Measurements from ENCODE around the gene EPHX1. TPM values are rescaled to one million over a fixed set of nuclear protein-coding genes. Genes with fewer than 3 reads are reported as not detected.

EPHX1 gene
- total and polyA plus RNA-seq, 2 of the 8 experiments (the other 6 are each of a cell fraction or from before 2014, with no cell fraction given) = 45.3 to 79.1 TPM

- TF ChIP-seq CHD7 (IDR thresholded peaks at IDR 0.05; ENCODE audit: insufficient replicate concordance, low read length) (no peak), NRF1 (IDR thresholded peaks at IDR 0.05; ENCODE audit: low read depth, low read length) (no peak), ASH2L (IDR thresholded peaks at IDR 0.05; ENCODE audit: low read length) (no peak), BRCA1 (IDR thresholded peaks at IDR 0.05; ENCODE audit: low read depth, low read length) (no peak), ATF3 (IDR thresholded peaks at IDR 0.05; ENCODE audit: insufficient read depth, low read depth, low read length) (no peak), BCL11A (IDR thresholded peaks at IDR 0.05; ENCODE audit: low read depth in 2 of 2, low read length in 2 of 2) (no peak), SUZ12 (IDR thresholded peaks at IDR 0.05; ENCODE audit: low read length) (no peak), RFX5 (IDR thresholded peaks at IDR 0.05; ENCODE audit: borderline replicate concordance, low read depth, low read length) (no peak), FOSL1 (IDR thresholded peaks at IDR 0.05; ENCODE audit: insufficient read depth, low read depth, low read length) (no peak), SP1 (IDR thresholded peaks at IDR 0.05; ENCODE audit: low read depth, low read length) (no peak)
Measured at GRCh38 chr1:225822655-225823403, 12.9 kb downstream of the EPHX1 start (continued).
